Activated naive CD8-positive, alpha-beta T cell treated with anti-CD3 and anti-CD28 coated beads, Interleukin-2, amount 50 U/mL, for 16 hours (primary cell): Measurements from ENCODE around the gene TENM4.

Experiments
- DNase-seq: peaks from one replicate; pipeline ENCODE4 v3.0.0-alpha.2; 2020; ENCODE audit warnings: low read depth, low spot score

Gene TENM4

GRCh38 chr11:79060081-79060953, 380.5 kb downstream of the TENM4 start:
- DNase-seq = no peak

DNA sequence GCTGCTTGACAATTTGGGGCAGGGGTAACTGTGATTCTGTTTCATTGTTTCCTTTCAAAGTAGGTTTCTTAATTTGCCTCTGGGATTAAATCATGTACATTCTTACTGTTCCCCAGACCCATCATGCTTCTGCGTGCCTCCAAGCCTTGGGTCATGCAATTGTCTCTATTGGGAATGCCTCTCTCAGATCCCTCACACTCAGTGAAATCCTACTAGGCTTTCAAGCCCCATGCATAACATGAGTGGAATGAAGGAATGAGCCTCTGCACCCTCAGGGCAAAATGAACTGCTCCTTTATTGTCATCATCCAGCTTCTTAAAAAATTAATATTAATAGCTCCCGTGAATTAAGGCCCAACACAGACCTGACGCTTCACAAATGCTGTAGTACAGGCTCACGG, 381.7 kb downstream of the TENM4 start:
- no peak for DNase-seq

- DNase-seq = no peak
Measured at GRCh38 chr11:79055856-79056631, 384.8 kb downstream of the TENM4 start.

- no peak for DNase-seq
Measured at GRCh38 chr11:79054636-79055035, 386.2 kb downstream of the TENM4 start.

- DNase-seq = no peak
Measured at GRCh38 chr11:79052544-79052943, 388.3 kb downstream of the TENM4 start.

DNA sequence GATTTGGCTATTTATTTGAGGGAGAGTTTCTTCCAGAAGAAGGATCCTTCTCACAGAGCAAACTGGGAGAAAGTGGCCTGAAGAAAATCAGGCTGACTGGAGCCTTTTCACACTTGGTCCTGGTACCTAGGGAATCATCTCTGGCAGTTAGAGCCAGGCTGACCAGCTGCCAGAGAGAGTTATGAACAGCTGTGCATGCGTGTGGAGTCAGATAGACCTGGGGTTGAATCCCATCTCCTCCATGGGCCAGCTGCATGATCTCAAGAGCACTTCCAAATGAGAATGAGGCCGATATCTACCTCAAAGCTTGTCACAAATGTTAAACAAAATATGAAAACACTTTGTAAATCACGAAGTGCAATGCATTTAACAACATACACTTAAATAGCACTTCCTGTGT, 390.0 kb downstream of the TENM4 start:
- no peak for DNase-seq

DNA sequence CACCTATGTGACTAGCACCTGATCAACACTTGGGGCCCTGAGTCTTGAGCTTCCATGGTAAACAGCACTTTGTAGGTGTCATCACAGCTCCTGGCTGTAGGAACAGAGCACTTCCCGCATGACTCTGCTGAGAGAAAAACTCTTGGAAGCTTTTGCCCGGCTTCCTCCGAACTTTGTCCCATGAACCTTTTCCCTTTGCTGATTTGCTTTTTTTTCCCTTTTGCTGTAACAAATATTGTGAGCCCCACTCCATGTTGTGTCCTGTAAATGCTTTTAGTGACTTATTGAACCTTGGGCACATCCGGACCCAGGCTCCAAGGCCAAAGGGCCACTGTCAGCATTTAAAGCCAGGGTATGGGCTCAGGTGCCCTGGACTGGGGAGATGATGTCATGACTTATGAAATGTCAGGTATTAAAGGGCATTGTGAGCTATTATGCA, 391.1 kb downstream of the TENM4 start:
- DNase-seq = no peak

DNA sequence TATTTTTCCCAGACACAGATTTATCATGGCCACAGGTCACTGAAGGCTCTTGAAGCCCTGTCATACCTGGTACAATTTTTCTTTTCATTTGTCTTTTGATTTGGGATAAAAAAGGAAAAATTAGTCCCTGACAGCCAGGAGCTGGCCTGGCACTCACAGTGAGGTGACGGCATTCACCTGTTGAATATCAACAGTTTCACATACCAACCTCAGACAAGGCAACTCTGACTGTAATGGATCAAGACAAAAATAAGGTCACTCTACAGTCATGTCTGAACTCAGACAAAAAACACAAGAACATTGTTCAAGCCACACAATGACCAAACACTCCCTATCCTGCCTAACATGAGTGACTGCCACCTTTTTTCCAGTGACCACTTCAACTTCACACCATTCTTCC, 392.9 kb downstream of the TENM4 start:
- DNase-seq = no peak

GRCh38 chr11:79047321-79047720, 393.5 kb downstream of the TENM4 start:
- no peak for DNase-seq

DNA sequence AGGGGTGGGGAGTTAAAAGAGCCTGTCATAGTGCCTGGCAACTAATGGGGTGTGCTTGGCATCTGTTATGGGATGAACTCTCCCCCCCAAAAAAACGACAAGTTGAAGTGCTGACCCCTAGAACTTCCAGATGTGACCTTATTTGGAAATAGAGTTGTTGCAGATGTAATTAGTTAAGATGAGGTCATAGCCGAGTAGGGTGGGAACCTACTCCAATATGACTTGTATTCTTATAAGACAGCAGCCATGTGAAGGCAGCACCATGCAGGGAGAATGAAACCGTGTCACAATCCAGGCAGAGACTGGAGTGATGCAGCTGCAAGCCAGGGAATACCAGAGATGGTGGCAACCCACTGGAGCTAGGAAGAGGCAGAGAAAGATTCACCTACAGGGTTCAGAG, 394.5 kb downstream of the TENM4 start:
- DNase-seq = no peak

DNA sequence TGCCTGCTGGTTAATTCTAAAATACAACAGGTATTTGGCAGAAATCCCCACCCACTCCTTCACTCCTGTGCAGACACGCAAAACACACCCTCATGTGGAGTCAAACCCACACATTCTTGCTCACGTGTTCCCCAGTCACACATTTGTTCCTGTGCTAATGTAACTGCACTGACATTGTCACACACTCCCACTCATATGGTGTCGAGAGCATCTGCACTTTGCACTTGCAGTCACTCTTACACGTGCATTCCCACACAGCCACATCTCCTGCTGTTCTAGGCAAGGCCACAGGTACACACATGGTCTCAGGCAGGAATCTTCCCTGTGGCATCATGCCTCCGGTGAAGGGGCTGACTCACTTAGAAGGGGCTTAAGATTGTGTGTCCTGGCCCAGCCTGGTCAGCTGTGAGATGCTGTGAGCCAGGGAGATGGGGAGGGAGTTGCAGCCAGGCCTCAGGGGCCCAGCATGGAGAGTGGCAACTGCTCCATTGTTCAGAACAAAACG, 395.0 kb downstream of the TENM4 start:
- no peak for DNase-seq

DNA sequence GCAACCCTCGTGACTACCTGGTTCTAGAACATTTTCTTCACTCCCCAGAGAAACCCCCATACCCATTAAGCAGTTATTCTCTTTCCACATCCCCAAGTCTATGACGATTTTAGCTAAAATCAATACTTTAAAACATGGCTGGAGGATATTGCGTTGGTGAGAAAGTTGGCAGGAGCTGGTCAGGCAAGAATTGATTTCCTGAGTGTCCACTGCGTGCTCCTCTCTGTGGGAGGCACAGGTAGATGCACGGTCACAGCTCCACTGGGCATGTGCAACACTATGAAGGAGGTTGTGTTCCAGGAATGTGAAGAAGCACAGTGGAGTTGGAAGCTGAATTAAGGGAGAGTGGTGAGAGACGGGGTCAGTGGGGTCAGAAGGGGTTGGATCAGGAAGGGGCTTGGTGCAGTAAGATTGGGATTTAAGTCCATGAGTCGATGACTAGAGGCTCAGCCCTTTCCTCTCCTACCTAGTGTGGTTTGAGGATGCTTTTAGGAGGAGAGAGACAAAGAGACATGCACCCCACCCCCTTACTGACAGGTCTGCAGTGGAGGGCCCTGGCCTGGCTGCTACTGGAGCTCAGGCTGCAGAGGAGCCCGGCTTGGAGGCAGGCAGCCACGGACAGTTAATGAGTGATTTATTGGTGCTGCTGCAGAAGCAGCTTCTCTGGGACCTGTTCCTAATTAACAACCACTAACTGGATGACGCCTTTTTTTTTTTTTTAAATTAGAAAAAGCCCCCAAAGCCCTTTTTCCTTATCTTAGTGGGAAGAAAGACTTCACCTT, 395.6 kb downstream of the TENM4 start:
- no peak for DNase-seq

GRCh38 chr11:79044201-79044600, 396.6 kb downstream of the TENM4 start:
- DNase-seq = no peak

- DNase-seq = no peak
Measured at GRCh38 chr11:79043726-79044125, 397.1 kb downstream of the TENM4 start.

- no peak for DNase-seq
Measured at GRCh38 chr11:79042824-79043223, 398.0 kb downstream of the TENM4 start.

DNA sequence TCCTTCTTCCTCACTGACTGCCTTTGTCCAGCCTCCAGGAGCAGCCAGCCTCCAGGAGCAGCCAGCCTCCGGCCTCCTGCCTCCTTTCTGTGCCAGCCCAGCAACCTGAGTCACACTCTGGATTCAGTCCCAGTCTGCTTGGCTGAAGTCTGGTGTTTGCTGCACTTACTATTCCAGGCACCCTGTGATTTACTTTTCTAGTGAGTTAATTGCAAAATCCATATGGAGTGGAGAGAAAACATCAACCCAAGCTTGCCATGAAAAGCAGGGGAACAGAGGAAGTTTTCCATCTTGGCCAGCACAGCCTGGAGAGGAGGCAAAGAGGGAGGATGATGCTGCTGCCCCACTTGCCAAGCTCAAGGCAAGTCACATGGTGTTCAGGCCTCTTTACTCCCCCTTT, 400.5 kb downstream of the TENM4 start:
- no peak for DNase-seq

DNA sequence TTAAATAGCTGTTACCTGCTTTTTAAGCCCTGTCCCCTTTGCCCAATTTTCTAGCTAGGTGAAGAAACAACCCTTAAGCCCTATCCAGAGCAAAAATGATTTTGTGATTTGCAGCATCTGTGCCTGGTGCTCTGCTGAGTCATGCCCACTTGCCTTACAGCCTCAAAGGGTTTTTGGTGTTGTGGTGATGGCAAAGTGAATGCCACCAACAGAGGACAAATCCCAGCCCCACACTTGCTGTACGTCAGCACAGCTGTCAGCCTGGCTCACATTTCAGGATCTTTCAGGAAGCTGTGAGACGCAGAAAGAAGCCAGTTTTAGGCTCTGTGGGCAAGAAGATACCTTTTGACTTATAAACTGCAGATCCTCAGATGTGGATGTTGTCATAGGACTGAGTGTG, 401.7 kb downstream of the TENM4 start:
- no peak for DNase-seq

GRCh38 chr11:79035881-79036280, 404.9 kb downstream of the TENM4 start:
- no peak for DNase-seq

DNA sequence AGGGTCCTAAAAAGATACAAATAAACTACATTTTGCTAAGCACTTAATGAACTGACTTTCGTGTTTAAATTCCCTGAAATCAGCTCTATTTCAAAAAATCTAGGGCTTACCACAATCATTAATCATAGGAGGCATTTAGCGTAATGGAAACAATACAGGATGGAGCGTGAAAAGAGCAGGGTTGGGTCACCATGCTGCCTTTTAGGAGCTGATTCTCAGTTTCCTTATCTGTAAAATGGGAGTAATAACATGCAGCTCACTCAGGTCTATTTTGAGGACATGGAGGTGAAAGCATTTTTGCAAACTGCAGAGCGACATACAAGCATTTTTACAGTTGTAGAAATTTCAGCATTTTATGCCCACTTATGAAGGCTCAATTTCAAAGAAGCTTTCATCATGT, 407.0 kb downstream of the TENM4 start:
- DNase-seq = no peak

GRCh38 chr11:79030448-79030847, 410.4 kb downstream of the TENM4 start:
- no peak for DNase-seq

GRCh38 chr11:79028225-79028624, 412.6 kb downstream of the TENM4 start:
- DNase-seq = no peak
